OCI-M1 (cell line): ENCODE results near the gene GIMAP5.

Experiments used
- DNase-seq: peaks from one replicate; lab custom pipeline; 2025; lab: John Stamatoyannopoulos, UW

GIMAP5 gene

GRCh38 chr7:150735596-150736358, 1.4 kb upstream of the GIMAP5 start:
- no peak for DNase-seq

GRCh38 chr7:150736864-150737263, 354 bp upstream of the GIMAP5 start:
- no peak for DNase-seq

DNA sequence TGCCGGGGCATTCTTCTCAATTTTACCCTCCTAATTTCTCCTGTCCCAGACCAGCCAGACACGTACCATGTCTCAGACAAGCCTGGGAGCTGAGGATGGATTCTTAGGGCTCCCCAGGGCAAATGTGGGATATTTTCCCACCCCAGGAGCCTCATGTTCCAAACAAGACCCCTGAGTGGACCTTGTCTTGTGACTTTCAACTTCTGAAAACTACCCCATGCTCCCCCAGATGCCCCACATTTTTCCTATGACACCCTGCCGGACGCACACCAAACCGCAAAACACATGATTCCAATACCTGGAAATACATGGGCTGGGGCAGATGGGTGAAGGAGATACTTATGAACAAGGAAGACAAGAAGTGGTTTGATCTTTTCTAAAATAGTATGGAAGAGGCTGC, 874 bp downstream of the GIMAP5 start:
- peak; percentile 28 for DNase-seq

DNA sequence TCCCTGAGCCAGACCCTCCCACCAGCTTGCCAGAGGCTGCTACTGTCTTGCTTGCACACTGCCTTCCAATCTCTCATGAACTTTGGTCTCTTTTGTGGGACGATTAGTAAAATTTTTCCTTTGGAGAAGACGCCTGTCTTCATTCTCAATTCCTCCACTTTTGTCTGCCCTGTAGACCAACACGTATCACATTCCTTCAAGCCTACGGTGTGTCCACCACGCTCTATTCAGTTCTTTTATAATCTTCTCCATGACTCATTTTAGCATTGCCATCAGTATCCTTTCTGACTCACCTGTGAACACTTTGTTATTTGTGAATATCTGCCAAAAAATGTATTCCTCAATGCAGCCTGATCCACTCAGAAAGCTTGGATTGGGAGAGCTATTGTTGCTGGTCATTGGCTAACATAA, 1.4 kb downstream of the GIMAP5 start:
- DNase-seq = no peak

GRCh38 chr7:150739033-150739432, 1.8 kb downstream of the GIMAP5 start:
- DNase-seq = peak; percentile 17

DNA sequence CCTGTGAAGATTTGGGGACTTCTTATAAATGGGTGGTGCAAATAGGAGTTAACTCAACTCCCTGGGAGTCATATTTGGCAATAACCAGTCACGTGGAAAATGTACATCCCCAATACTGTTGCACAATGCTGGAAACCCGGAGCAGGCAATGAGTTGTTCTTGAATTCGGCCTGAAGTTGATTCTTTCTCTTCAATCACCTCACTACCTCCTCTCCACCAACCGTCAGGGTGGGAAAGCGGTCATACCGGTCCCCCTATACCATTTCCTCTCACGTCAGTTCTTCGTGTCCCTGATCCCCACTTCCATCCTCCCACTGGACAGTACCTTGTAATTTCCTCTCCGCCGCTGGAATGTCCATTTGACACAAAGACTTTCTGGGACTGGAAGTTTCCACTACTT, 2.8 kb downstream of the GIMAP5 start:
- no peak for DNase-seq

- no peak for DNase-seq
Measured at GRCh38 chr7:150742286-150742968, 5.2 kb downstream of the GIMAP5 start.

GRCh38 chr7:150744041-150744656, 6.9 kb downstream of the GIMAP5 start:
- no peak for DNase-seq

GRCh38 chr7:150745086-150745485, 7.9 kb downstream of the GIMAP5 start:
- no peak for DNase-seq

DNA sequence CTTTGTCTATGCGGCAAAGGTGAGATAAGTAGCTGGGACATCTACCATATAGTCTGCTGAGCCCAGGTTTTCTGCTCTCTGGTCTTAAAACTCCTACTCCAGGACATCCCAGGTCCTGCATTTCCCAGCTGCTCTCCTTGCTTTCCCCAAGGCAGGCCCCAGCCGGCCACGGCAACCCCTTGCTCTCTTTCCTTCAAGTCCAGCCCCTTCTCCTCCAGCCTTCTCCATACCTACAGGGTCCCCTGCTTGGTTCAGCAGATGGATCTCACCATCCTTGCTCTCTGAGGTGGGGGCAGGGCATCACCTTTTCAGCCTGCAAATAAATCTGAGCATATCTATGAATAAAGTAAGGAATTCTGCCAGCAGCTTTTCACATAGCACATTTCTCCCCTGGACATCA, 8.7 kb downstream of the GIMAP5 start:
- no peak for DNase-seq

- no peak for DNase-seq
Measured at GRCh38 chr7:150746921-150747320, 9.7 kb downstream of the GIMAP5 start.

- DNase-seq = no peak
Measured at GRCh38 chr7:150748376-150748775, 11.2 kb downstream of the GIMAP5 start.

GRCh38 chr7:150751702-150752101, 14.5 kb downstream of the GIMAP5 start:
- DNase-seq = peak; percentile 31

DNA sequence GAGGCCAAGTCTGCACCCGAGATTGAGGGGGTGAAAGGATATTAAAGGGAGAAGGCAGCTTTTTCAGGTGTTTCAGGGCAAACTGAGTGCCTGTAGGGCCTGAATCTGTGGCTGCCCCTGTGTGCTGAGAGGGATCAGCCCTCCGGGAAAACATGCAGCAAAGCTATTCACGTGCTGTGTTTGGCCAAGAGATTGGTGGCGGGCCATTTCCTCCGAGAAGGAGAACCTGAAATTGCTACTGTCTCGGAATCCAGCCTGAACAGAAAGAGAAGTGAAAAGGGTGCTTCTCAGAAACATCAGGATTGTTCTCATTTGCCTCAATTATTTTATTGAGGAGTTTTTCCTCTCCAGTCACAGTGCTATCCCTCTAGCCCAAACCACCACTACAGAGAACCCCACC, 16.0 kb downstream of the GIMAP5 start:
- DNase-seq = no peak

DNA sequence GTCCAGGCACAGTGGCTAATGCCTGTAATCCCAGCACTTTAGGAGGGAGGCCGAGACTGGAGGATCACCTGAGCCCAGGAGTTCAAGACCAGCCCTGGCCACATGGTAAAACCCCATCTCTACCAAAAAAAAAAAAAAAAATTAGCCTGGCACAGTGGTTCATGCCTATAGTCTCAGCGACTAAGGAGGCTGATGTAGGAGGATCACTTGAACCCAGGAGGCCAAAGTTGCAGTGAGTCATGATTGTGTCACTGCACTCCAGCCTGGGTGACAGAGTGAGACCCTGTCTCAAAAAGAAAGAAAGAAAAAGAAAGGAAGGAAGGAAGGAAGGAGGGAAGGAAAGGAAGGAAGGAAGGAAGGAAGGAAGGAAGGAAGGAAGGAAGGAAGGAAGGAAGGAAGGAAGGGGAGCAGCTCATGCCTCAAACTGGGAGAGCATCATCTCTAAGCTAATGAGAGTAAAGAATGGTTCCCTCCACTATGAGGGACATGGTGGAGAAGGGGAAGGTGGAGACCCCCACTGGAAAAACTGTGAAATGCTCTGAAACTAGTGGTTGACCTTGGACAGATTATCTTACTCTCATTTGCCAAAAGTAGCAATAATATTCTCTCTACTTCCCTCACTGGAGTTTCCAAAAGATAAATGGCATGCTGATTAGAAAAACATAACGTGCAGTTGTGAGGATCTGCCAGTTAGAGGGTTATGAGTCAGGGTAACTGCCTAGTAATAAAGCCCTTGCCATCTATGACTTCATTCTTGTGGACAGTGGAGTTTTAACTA, 16.8 kb downstream of the GIMAP5 start:
- DNase-seq = peak; percentile 67

DNA sequence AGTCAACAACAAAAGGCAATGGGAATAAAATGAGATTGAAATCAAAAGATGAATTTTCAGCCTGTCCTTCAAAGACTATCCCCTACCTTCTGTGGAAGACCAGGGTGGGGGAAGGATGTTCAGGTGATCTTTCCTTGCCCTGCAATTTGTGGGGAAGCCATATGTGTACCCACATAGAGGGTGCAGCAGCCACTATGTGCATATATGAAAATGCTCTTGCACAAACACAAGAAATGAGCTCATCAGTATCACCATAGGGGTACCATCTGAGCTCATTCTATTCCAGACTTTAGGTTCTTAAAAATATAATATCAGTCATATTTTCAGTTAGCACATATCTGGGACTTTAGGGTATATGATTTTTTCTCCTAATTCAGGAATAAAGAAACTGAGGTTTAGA, 17.7 kb downstream of the GIMAP5 start:
- no peak for DNase-seq

GRCh38 chr7:150755473-150756099, 18.4 kb downstream of the GIMAP5 start:
- DNase-seq = no peak

- DNase-seq = no peak
Measured at GRCh38 chr7:150756166-150756565, 18.9 kb downstream of the GIMAP5 start.

DNA sequence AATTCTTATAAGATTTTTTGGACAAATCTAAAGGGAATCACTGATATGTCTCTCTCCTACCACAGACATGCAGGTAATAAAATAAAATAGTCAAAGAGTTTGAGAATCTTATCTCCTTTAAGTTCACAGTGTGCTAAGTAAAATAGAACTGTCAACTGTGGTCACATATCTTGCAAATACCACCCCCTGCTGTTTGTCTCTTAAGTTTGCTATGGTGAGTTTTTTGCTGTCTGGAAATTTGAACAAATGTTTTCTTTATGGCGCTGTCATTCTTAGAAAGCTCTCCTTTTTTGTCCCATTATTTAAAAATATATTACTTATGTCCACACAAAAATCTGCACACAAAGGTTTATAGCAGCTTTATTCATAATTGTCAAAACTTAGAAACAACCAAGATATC, 19.6 kb downstream of the GIMAP5 start:
- DNase-seq = peak; percentile 44

GRCh38 chr7:150759479-150759878, 22.3 kb downstream of the GIMAP5 start:
- no peak for DNase-seq

DNA sequence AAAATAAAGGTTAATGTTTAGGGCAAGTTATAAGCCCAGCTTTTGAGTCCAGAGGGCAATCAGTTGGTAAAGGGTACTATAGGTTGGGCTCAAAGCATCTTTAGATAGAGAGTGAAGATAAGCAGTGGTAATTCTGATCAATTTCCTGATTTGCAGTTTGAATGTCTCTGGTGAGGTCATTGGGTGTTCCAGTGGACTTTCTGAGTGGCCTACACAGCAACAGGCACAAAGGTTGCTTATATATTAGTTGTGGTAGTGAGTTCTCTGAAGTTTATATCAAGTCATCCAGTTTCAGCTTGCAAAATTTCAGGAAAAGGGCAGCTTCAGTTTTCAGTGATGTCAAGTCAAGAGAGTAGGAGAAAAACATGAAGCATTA, 29.1 kb downstream of the GIMAP5 start:
- DNase-seq = no peak

DNA sequence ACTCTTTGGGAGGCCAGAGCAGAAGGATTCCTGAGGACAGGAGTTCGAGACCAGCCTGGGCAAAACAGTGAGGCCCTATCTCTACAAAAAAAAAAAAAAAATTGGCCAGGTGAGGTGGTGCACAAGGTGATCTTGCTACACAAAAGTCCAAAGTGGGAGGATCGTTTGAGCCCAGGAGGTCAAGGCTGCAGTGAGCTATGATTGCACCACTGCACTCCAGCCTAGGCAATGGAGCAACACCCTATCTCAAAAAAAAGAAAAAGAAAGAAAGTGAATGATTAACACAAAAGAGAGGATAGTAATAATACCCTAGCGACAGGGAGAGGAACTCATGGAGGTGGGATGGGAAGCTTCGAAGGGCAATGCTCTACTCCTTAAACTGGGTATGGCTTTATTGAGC, 32.5 kb downstream of the GIMAP5 start:
- no peak for DNase-seq
